Liver (tissue), 9 donors: Measurements from ENCODE around the gene THOC7. TPM values are rescaled to one million over a fixed set of nuclear protein-coding genes. Genes with fewer than 3 reads are reported as not detected.

ENCODE experiments used
- DNase-seq: peaks from one replicate; pipeline ENCODE4 v3.0.0-alpha.2; 2017; ENCODE audit warnings: low spot score
- H3K27ac ChIP-seq, 2 donors: one replicate each; pipeline ENCODE4 v1.7.0; 2013; ENCODE audit warnings: inconsistent platforms in 2 of 2, low read length in 2 of 2, control low read depth in 1 of 2, low read depth in 1 of 2, mild to moderate bottlenecking in 1 of 2
- H3K27me3 ChIP-seq, 4 donors: one replicate each; pipeline versions ENCODE4 v1.6.1 to v1.7.0; 2013; ENCODE audit warnings: low read length in 3 of 4, inconsistent platforms in 1 of 4, mild to moderate bottlenecking in 1 of 4, moderate library complexity in 1 of 4; ENCODE audit not compliant: control insufficient read depth in 4 of 4, insufficient read depth in 4 of 4
- H3K36me3 ChIP-seq, 4 donors: one replicate each; pipeline versions ENCODE4 v1.6.1 to v1.7.0; 2013; ENCODE audit warnings: low read length in 3 of 4, mild to moderate bottlenecking in 3 of 4, low read depth in 1 of 4, moderate library complexity in 1 of 4; ENCODE audit not compliant: control insufficient read depth in 4 of 4, insufficient read depth in 3 of 4
- H3K4me1 ChIP-seq, 4 donors: one replicate each; pipeline versions ENCODE4 v1.6.1 to v1.7.0; 2013; ENCODE audit warnings: low read length in 3 of 4, mild to moderate bottlenecking in 3 of 4, moderate library complexity in 1 of 4; ENCODE audit not compliant: control insufficient read depth in 4 of 4, insufficient read depth in 4 of 4
- H3K4me3 ChIP-seq, 3 donors: one replicate each; pipeline versions ENCODE4 v1.6.1 to v1.7.0; 2013; ENCODE audit warnings: low read length in 3 of 3, control low read depth in 1 of 3, low read depth in 1 of 3, mild to moderate bottlenecking in 1 of 3
- H3K9ac ChIP-seq, 2 donors: one replicate each; pipeline ENCODE4 v1.7.0; 2013; ENCODE audit warnings: low read length in 2 of 2, mild to moderate bottlenecking in 2 of 2, moderate library complexity in 2 of 2, control low read depth in 1 of 2, low read depth in 1 of 2
- H3K9me3 ChIP-seq, 4 donors: one replicate each; pipeline versions ENCODE4 v1.6.1 to v1.7.0; 2013; ENCODE audit warnings: low read length in 3 of 4; ENCODE audit not compliant: control insufficient read depth in 4 of 4
- ATF3 ChIP-seq: IDR thresholded peaks from 2 replicates; pipeline ENCODE4 v1.6.1; 2016; ENCODE audit warnings: antibody characterized with exemption
- CTCF ChIP-seq: fragments of 150-350 bp; IDR thresholded peaks from 2 replicates; pipeline ENCODE4 v1.5.1; 2017; ENCODE audit warnings: improper control_type of control experiment, low read depth, low read length; ENCODE audit not compliant: missing input control
- EGR1 ChIP-seq, 2 donors: IDR thresholded peaks; 2 replicates each; pipeline ENCODE4 v1.6.1; 2016 to 2018; ENCODE audit warnings: antibody characterized with exemption in 2 of 2, low read depth in 2 of 2
- FOXA1 ChIP-seq: IDR thresholded peaks from 2 replicates; pipeline ENCODE4 v1.6.1; 2016; ENCODE audit warnings: antibody characterized with exemption
- GABPA ChIP-seq, 2 donors: IDR thresholded peaks in 1 of 2; conservative IDR thresholded peaks in 1 of 2; 2 replicates each; pipeline ENCODE4 v1.6.1; 2016; ENCODE audit warnings: antibody characterized with exemption in 2 of 2, mild to moderate bottlenecking in 1 of 2, moderate library complexity in 1 of 2
- HNF4A ChIP-seq, 2 donors: conservative IDR thresholded peaks; 2 replicates each; pipeline ENCODE4 v1.6.1; 2016; ENCODE audit warnings: antibody characterized with exemption in 2 of 2, mild to moderate bottlenecking in 2 of 2
- HNF4G ChIP-seq: IDR thresholded peaks from 2 replicates; pipeline ENCODE4 v1.6.1; 2016; ENCODE audit warnings: antibody characterized with exemption
- MAX ChIP-seq: IDR thresholded peaks from 2 replicates; pipeline ENCODE4 v1.6.1; 2016; ENCODE audit warnings: antibody characterized with exemption
- NR2F2 ChIP-seq: IDR thresholded peaks from 2 replicates; pipeline ENCODE4 v1.6.1; 2016; ENCODE audit warnings: antibody characterized with exemption
- RAD21 ChIP-seq, 2 donors: IDR thresholded peaks; 2 replicates each; pipeline ENCODE4 v1.6.1; 2016; ENCODE audit warnings: antibody characterized with exemption in 2 of 2, mild to moderate bottlenecking in 2 of 2
- RXRA ChIP-seq, 2 donors: IDR thresholded peaks; 2 replicates each; pipeline ENCODE4 v1.6.1; 2017 to 2018; ENCODE audit warnings: antibody characterized with exemption in 2 of 2, mild to moderate bottlenecking in 1 of 2
- SP1 ChIP-seq: IDR thresholded peaks from 2 replicates; pipeline ENCODE4 v1.6.1; 2018; ENCODE audit warnings: antibody characterized with exemption, mild to moderate bottlenecking
- TAF1 ChIP-seq: conservative IDR thresholded peaks from 2 replicates; pipeline ENCODE4 v1.6.1; 2016; ENCODE audit warnings: antibody characterized with exemption, mild to moderate bottlenecking
- ZBTB33 ChIP-seq: IDR thresholded peaks from 2 replicates; pipeline ENCODE4 v1.6.1; 2016; ENCODE audit warnings: antibody characterized with exemption
- WGBS: extraction: QIAGEN DNeasy Blood & Tissue Kit; methylation state at CpG from one replicate; pipeline ENCODE4 v1.1.7; 2013; 5-methylcytosine and 5-hydroxymethylcytosine counted together
- polyA plus RNA-seq, 2 donors: library from polyadenylated mRNA; stranded (reverse) in 1 of 2; unstranded in 1 of 2; fragments of 200-250 nt in 1 of 2; fragments of >200 nt in 1 of 2; fragmentation: Nextera tagmentation in 1 of 2; extraction: Ambion mirVana in 1 of 2; gene quantifications; one replicate each; pipeline versions ENCODE4 v1.2.1 to v1.2.3, GENCODE V29; 2013 to 2015
- total RNA-seq, 2 donors: library from RNA; depleted of rRNA; stranded (reverse); fragments of >200 nt; gene quantifications; one replicate each; pipeline ENCODE4 v1.2.3, GENCODE V29; 2014
- donor health status: healthy.
- donor health status: healthy.
- donor health status: healthy.
- donor health status: healthy.
- donor health status: healthy.

Gene THOC7
- total and polyA plus RNA-seq, 4 donors: 11.7 to 38.6 (median 23.0) TPM

- no peaks in the 10 kb centered on the region for H3K9me3 ChIP-seq
- H3K9ac ChIP-seq: no peak overlapping the region
- no peaks in the 10 kb centered on the region for H3K36me3 ChIP-seq
- WGBS: 97% methylated on average over 1 of the region's 1 CpG
- H3K27me3 ChIP-seq: no peaks in the 10 kb centered on the region
- H3K4me3 ChIP-seq: no peak overlapping the region
- H3K27ac ChIP-seq: no peak overlapping the region
- TF ChIP-seq EGR1 (IDR thresholded peaks at IDR 0.05; ENCODE audit: low read depth in 2 of 2) (no peak), TAF1 (no peak), SP1 (no peak), GABPA (IDR thresholded peaks at IDR 0.05 in 1 of 2, conservative IDR thresholded peaks at IDR 0.05 in 1 of 2) (no peak), RAD21 (IDR thresholded peaks at IDR 0.05) (no peak), ATF3 (no peak), CTCF (no peak), FOXA1 (no peak), MAX (no peak)
- no peaks in the 10 kb centered on the region for H3K4me1 ChIP-seq
- DNase-seq: no peak
Observed at GRCh38 chr3:63892773-63893352, 29.3 kb upstream of the THOC7 start.

GRCh38 chr3:63891518-63891917 is 27.9 kb upstream of the THOC7 start:
- 94% methylated on average over 5 of the region's 5 CpGs for WGBS
- Histone ChIP-seq H3K9me3 (no peaks in the 10 kb centered on the region), H3K27ac (no peak overlapping the region), H3K9ac (no peak overlapping the region), H3K36me3 (no peaks in the 10 kb centered on the region), H3K27me3 (no peaks in the 10 kb centered on the region), H3K4me3 (no peak overlapping the region), H3K4me1 (peaks cover 0 to 7% (median 6%) of the 10 kb centered on the region in 4 donors)
- DNase-seq: no peak
- TF ChIP-seq HNF4A (conservative IDR thresholded peaks at IDR 0.05) (no peak), CTCF (no peak), SP1 (no peak), HNF4G (no peak), ZBTB33 (no peak), GABPA (IDR thresholded peaks at IDR 0.05 in 1 of 2, conservative IDR thresholded peaks at IDR 0.05 in 1 of 2) (no peak), RXRA (IDR thresholded peaks at IDR 0.05) (no peak), RAD21 (IDR thresholded peaks at IDR 0.05) (no peak), ATF3 (no peak), NR2F2 (no peak)
